SK-N-SH treated with all-trans-retinoic acid at 6 μM for 48 hours (cell line): ENCODE measurements around the gene TAF12.

Source experiments
- BACH2 ChIP-seq: fragments of 250-450 bp; sonication (Bioruptor Pico); IDR thresholded peaks from 2 replicates; pipeline ENCODE4 v1.9.0; 2021; ENCODE audit warnings: mild to moderate bottlenecking, borderline replicate concordance
- CREB5 ChIP-seq: fragments of 250-450 bp; sonication (Bioruptor Pico); IDR thresholded peaks from 2 replicates; pipeline ENCODE4 v1.5.1; 2020; ENCODE audit warnings: low read depth, mild to moderate bottlenecking, moderate library complexity
- PATZ1 ChIP-seq: fragments of 250-450 bp; sonication (Bioruptor Pico); IDR thresholded peaks from 2 replicates; pipeline ENCODE4 v1.8.0; 2020; ENCODE audit warnings: mild to moderate bottlenecking, moderate library complexity, borderline replicate concordance
- POU6F1 ChIP-seq: fragments of 250-450 bp; sonication (Bioruptor Pico); IDR thresholded peaks from 2 replicates; pipeline ENCODE4 v1.8.0; 2021; ENCODE audit warnings: low read depth, mild to moderate bottlenecking, moderate library complexity, borderline replicate concordance
- PPARA ChIP-seq: fragments of 250-450 bp; sonication (Bioruptor Pico); IDR thresholded peaks from 2 replicates; pipeline ENCODE4 v1.5.0; 2020; ENCODE audit warnings: mild to moderate bottlenecking, borderline replicate concordance
- RARB ChIP-seq: fragments of 250-450 bp; sonication (Bioruptor Pico); IDR thresholded peaks from 2 replicates; pipeline ENCODE4 v1.8.0; 2021; ENCODE audit warnings: mild to moderate bottlenecking, moderate library complexity
- SNAI2 ChIP-seq: fragments of 250-450 bp; sonication (Bioruptor Pico); IDR thresholded peaks from 2 replicates; pipeline ENCODE4 v1.5.0; 2020; ENCODE audit warnings: mild to moderate bottlenecking, moderate library complexity
- TCF4 ChIP-seq: fragments of 250-450 bp; sonication (Bioruptor Pico); IDR thresholded peaks from 2 replicates; pipeline ENCODE4 v1.8.0; 2021; ENCODE audit warnings: mild to moderate bottlenecking, moderate library complexity, borderline replicate concordance
- TSHZ2 ChIP-seq: fragments of 250-450 bp; sonication (Bioruptor Pico); IDR thresholded peaks from 2 replicates; pipeline ENCODE4 v1.5.0; 2020; ENCODE audit warnings: mild to moderate bottlenecking, moderate library complexity
- ZNF565 ChIP-seq: fragments of 450-650 bp; formaldehyde crosslinking; conservative IDR thresholded peaks from 2 replicates; pipeline ENCODE4 v1.5.0; 2020; ENCODE audit warnings: low read depth, mild to moderate bottlenecking, moderate library complexity
- ZNF8 ChIP-seq: fragments of 450-650 bp; formaldehyde crosslinking; IDR thresholded peaks from 2 replicates; pipeline ENCODE4 v1.5.0; 2020; ENCODE audit warnings: mild to moderate bottlenecking, moderate library complexity

- TF ChIP-seq RARB (CRISPR knock-in tag) = no peak
- no peak for TF ChIP-seq PATZ1 (CRISPR knock-in tag)
- no peak for TF ChIP-seq CREB5
- no peak for TF ChIP-seq TCF4 (CRISPR knock-in tag)
- TF ChIP-seq BACH2 (CRISPR knock-in tag) = no peak
- TF ChIP-seq PPARA (CRISPR knock-in tag) = no peak
- no peak for TF ChIP-seq ZNF8 (CRISPR knock-in tag)
- TF ChIP-seq POU6F1 (CRISPR knock-in tag) = no peak
- no peak for TF ChIP-seq SNAI2 (CRISPR knock-in tag)
- TF ChIP-seq ZNF565 (CRISPR knock-in tag) = no peak
- no peak for TF ChIP-seq TSHZ2
Measured at GRCh38 chr1:28565726-28566125, 77.1 kb downstream of the TAF12 start.
